K562 (cell line): ENCODE measurements around the gene CDC42BPB.

Source experiments
- ATF3 ChIP-seq, 2 experiments: fragments of 450-650 bp in 1 of 2; sonication (generic) in 1 of 2; formaldehyde crosslinking in 1 of 2; IDR thresholded peaks in 1 of 2; conservative IDR thresholded peaks in 1 of 2; 2 replicates each; pipeline versions ENCODE4 v1.6.1 to v1.8.1; 2016 to 2023; ENCODE audit warnings: mild to moderate bottlenecking in 2 of 2, moderate library complexity in 2 of 2, inconsistent platforms in 1 of 2, missing genetic modification reagents in 1 of 2
- CC2D1A ChIP-seq: fragments of 450-650 bp; IDR thresholded peaks from 2 replicates; pipeline ENCODE4 v1.6.1; 2017; ENCODE audit warnings: mild to moderate bottlenecking
- IFI16 ChIP-seq: fragments of 250-450 bp; sonication (Bioruptor Pico); IDR thresholded peaks from 2 replicates; pipeline ENCODE4 v2.1.2; 2022; ENCODE audit warnings: mild to moderate bottlenecking, inconsistent platforms
- NFXL1 ChIP-seq: fragments of 450-650 bp; formaldehyde crosslinking; IDR thresholded peaks from 2 replicates; pipeline ENCODE4 v1.4.0; 2021; ENCODE audit warnings: mild to moderate bottlenecking
- REST ChIP-seq, 2 experiments: fragments of 450-650 bp; formaldehyde crosslinking in 1 of 2; IDR thresholded peaks; 2 replicates each; pipeline versions ENCODE4 v1.4.0 to v1.6.1; 2014 to 2020; ENCODE audit warnings: mild to moderate bottlenecking in 2 of 2, borderline replicate concordance in 1 of 2, low read depth in 1 of 2
- SREBF1 ChIP-seq: fragments of 150-350 bp; IDR thresholded peaks from 2 replicates; pipeline ENCODE4 v1.6.1; 2014; ENCODE audit warnings: antibody characterized with exemption, low read depth, low read length, borderline replicate concordance
- ZFP36 ChIP-seq: fragments of 150-350 bp; IDR thresholded peaks from 2 replicates; pipeline ENCODE4 v1.6.1; 2018; ENCODE audit warnings: low read length, low read depth; ENCODE audit not compliant: partially characterized antibody

GRCh38 chr14:103074729-103075367 is 17.5 kb upstream of the CDC42BPB start:
- TF ChIP-seq IFI16 (CRISPR knock-in tag), result no peak
- TF ChIP-seq NFXL1, result no peak
- no peak for TF ChIP-seq SREBF1
- no peak for TF ChIP-seq REST (IDR thresholded peaks at IDR 0.05; ENCODE audit: borderline replicate concordance)
- TF ChIP-seq REST (CRISPR knock-in tag; IDR thresholded peaks at IDR 0.05; ENCODE audit: low read depth), result no peak
- no peak for TF ChIP-seq CC2D1A
- no peak for TF ChIP-seq ZFP36
- peak; percentile 48 for TF ChIP-seq ATF3 (IDR thresholded peaks at IDR 0.05)
- TF ChIP-seq ATF3 (CRISPR knock-in tag; conservative IDR thresholded peaks at IDR 0.05), result no peak
